HG03432 (cell line): ENCODE data around the gene DAB2.
A peak's percentile ranks its signal among the peaks of the same experiment; 100 is the strongest.

Source experiments
- ATAC-seq: cut with Tn5 transposase; IDR thresholded peaks from one replicate; pipeline ENCODE4 v1.9.1; 2021; ENCODE audit warnings: mild to moderate bottlenecking, moderate library complexity; ENCODE audit not compliant: unreplicated experiment

The DAB2 gene

DNA sequence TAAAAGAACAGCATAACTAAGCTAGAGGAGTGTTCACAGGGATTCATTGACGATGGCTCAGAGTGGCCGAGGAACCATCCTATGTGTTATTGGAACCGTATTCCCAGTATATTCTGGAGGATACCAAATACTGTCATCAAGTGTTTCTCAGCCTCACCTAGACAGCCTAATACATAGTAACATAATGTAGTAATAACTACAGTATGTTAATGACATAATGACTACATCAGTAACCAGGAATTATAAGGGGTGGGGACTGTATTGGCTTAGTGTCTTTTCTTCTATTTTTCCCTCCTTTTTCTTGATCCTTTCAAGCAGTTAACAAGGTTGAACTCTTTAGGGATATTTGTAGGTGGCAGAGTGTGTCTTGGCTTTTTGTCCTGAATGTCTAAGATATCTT is 33.8 kb downstream of the DAB2 start:
- no peak for ATAC-seq

DNA sequence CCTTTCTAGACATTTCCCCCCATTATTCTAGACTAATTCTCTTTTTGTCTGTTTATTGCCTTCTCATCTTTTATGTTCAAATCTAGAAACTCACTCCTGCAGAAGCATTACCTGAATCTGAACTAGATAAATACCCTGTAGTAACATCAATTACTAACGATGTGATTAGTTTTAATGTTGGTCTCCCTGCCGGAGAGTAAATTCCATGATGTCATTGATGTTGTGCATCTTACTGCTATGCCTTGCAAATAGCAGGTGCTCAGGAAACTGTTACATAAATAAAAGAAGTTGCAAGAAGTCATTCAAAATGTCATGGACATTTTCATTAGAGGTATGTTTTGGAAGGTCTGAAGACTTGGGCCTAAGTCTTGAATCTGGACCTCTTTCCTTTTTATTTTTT is 37.5 kb downstream of the DAB2 start:
- no peak for ATAC-seq

DNA sequence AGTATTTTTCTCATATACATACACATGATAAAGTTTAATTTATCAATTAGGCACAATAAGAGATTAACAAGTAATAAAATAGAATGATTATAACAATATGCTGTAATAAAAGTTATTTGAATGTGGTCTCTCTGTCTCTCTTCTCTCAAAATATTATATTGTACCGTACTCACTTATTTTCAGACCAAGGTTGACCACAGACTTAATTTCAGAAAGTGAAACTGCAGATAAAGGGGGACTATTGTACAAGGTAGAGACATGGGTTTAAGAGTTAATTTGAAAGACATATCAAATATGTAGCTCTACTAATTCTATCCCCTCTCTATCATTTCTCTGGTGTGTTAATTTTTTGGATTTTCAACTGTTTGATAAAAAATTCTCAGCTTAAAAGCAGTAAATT is 40.5 kb downstream of the DAB2 start:
- no peak for ATAC-seq

DNA sequence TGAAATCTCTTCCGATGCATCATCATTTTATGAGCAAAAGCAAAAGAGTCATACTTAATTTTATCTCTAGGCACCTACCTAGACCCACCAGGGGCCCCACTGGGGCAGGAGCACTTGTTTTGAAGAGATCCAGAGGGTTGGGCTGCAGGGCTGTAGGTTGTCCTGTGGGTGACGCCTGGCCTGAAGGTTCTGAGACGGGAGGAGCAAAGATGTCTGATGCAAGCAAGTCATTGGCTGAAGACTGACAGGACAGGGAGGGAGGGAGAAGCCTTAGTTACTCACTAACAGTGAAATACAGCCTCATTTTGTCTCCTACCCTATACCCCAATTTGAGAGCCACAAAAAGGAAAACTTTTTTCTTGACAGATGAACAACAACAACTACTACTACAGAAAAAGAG is 43.4 kb downstream of the DAB2 start:
- no peak for ATAC-seq

DNA sequence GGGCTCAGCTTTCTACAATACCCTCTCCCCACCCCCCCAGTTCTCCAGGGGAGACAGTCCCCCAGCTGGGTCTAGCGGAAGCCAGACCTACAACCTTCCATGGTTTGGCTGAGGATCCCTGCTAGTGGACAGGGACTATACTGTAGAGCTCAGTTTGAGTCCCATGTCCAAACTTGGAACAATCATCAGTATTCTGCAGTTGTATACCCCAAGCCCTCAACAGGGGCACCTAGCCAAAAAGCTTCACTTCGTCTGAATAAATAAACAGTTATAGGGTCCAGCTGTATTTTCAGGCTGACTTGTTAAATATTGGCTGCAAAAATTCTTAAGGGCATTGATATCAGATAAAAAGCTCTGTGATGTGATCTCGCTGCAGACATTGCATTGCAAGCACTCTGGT is 45.1 kb downstream of the DAB2 start:
- no peak for ATAC-seq

DNA sequence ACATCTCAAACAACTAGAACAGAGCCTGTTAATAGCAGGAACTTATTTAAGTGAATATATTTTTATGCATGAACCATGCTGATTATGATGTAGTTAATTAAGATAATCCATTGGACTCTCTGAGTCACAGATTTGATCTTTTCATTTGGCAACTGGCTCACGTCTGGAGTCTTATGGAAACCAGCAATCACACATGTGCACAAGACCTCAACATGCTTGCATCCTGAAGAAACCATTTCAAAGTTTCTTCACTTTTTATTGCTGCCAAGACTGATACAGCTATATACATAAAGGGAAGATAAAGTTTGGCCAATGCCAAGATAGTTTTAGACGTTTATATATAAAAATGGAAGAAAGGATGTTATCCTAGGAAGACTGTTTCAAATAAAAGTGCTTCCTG is 47.2 kb downstream of the DAB2 start:
- ATAC-seq, result no peak

DNA sequence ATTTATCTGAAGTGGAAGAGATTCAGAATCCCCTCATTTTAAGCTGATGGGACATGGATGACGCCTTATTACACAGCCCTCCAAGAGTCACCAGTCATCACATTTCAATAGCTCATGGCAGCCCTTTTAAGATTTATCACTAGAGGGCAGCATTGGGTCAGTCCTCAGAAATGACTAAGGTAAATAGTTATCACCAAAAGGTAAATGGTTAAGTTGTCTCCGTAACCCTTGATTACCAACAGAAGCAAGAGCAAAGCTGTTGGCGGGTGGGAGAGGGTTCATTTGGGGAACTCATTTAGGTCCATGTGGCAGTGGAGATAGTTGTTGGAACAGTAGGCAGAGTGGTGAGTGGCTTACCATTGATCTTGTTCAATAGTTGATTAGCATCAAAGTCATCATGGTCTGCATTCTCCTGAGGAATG is 48.5 kb downstream of the DAB2 start:
- peak; percentile 85 for ATAC-seq

DNA sequence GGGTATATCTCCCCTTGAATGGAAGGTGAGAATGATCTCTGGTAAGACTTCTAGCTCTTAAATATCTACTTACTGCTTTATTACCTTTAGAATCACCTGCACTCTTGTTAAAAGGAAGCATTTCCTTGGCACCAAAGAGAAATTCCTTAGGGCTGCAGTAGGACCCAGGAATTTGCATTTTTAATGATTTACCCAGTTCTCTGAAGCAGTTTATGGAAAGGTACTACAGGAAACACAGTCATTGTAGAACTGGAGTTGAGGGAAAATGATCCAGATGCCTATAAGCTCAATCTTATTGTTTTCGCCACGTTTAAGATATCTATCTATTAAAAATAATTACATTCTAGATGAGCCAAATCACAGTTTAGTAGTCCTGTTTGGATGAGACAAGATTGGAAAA is 51.0 kb downstream of the DAB2 start:
- ATAC-seq, result no peak

DNA sequence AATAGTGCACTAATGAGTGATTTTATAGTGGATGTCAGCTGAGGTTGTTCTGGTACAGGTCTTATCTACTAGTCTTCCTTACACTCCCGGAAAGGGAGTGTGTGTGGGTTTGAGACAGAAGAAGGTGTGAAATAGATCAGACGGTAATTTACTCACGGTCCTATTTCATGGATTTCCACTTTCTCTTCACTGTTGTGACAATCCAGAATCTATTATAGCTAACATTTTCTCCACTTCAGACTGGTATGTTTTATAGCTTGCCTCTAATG is 53.5 kb downstream of the DAB2 start:
- ATAC-seq, result no peak

DNA sequence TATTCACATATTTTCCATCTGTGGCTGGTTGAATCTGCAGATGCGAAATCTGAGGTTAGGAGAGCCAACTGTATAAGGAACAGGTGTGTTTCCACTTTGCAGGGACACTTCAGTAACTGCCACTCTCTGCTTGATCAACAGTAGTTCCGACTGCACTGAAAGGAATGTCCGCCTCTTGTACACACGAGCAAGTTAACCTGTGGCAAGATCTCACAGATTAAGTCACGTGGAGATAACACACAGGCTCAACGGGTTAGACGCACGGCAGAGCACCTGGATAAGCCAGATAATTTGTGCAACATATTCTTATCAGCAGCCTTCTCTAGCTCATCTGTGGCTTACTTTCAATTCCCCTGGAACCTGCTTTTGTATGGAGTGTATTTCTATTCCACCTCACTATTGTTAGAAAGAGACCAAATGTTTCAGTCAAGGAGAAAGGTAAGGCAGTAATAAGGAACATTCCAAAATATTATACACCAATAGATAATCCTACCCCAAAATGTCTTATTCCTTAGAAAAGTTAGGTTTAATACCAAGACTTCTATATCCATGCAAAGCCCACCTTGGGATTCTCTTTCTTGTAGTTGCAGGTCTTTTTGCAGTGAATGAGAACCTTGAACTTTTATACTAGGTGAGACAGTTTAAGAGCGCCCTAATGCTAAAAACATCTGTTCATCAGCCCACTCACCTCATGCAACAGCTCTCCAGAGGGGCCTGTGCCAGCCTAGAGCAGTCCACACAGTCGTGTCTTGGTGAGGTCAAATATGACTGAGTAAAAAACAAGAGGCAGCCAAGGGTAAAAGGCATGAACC is 54.0 kb downstream of the DAB2 start:
- no peak for ATAC-seq

DNA sequence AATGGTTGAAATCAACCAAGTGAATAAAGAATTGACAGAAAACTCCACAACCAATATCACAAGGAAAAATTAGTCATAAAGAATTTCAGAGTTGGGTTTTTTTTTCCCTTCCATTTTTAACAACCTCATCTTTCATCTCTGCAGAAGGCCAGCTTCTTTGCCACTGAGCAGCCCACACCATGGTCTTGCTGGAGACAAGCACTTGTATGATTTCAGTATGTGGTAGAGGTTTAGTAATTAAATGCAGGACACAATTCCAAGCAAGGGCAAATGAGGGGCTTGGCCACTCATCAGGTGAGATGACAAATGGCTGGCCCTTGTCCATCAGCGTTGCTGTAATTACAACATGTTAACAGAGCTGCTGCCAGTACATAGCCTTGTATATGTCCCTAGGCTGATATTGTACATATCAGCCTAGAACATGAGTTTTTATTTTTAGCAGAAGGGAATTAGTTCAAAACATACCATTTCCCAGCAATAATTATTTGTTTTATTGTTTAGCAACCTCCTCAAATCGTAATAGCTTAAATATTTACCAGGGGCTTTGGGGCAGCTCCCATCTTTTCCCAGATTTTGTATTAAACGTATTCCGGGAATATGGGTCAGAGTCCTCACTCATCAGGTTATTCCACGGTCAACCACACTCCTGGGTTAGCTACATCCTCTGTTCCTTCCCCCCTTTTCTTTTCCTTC is 55.5 kb downstream of the DAB2 start:
- no peak for ATAC-seq

DNA sequence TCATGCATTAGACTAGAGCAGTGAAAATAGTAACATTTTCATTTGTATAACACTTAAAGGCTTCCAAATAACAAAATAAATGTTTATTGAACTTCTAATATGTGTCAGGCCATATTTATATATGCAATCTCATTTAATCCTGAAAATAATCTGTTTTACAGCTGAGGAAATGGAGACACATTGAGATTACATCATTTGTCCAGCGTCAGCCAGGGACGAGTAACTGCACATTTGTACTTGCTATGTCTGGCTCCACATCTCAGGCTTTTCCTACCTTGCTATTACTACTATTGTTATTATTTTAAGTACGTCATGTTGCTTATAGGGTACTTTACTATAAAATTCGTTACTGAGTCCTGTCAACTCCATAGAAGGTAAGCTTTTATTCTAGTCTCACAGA is 56.7 kb downstream of the DAB2 start:
- no peak for ATAC-seq

DNA sequence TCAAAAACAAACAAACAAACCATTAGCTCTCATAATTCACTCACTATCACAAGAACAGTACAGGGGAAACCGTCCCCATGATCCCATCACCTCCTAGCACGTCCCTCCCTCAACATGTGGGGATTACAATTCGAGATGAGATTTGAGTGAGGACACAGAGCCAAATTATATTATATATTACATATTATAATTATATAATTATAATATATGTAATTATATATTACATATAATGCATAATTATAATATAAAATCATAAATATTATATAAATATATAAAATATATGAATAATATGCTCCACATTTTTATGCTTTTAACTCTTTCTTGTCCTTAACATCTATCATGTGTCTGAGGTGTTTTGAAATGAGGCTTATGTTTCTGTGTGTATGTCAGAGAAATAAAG is 57.1 kb downstream of the DAB2 start:
- no peak for ATAC-seq

DNA sequence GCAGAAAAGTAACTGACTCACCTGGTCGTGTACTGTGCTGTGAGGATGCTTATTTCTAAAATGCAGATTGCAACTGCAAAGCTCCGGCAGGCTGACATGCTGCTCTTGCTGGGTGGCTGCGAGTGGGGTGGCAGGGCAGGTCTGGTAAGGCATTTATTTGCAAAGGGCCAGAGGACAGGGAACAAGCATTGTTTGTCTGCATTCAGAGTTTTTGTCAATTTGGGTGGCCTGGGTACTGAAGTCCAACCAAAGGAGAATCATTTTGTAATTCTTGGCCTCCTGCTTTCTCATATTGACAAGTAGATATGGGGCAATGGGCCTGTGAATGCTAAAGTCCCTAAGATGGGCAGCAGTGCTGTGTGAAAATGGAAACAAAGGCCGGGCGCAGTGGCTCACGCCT is 60.4 kb downstream of the DAB2 start, which contains the start of gene C9:
TSS of gene C9 (minus strand) at position 129 of the 400 bp plus-strand sequence. CDS start at position 98, 31 bp downstream.
- no peak for ATAC-seq

DNA sequence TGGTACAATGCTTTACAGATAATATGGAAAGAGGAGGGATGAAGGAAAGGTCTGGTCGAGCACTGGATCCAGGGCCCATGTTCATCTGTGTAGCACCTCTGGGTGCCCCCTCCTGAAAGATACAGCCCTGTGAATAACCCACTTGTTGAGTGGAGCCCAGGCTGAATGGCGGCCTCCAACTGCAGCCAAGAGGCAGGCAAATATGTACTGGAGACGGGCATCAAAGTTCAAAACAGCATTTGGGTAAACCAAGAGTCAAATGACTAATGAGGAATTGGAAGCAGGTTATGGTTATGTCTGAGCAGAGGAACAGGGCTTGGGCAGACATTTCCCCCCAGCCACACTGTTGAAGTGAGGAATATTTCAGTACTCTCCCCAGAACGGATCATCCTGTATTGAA is 61.6 kb downstream of the DAB2 start:
- ATAC-seq, result no peak

DNA sequence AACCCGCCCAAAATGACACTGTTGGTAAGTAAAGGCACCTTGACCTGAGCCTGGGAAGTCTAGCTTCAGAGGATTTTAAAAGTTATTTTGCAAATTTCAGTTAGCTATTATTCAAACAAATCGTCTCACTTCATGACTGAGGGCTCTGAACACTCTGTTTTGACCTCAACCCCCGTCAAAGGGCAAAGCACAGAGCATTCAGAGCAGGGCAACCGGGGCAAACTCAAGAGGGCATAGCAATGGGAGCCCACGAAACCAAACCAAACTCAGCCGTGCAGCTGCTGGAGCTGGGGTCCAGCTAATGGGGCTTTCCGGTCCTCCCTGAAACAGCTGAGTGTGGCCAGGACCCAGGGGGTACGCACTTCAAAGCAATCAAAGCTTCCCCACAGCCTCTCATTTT is 62.1 kb downstream of the DAB2 start:
- no peak for ATAC-seq

DNA sequence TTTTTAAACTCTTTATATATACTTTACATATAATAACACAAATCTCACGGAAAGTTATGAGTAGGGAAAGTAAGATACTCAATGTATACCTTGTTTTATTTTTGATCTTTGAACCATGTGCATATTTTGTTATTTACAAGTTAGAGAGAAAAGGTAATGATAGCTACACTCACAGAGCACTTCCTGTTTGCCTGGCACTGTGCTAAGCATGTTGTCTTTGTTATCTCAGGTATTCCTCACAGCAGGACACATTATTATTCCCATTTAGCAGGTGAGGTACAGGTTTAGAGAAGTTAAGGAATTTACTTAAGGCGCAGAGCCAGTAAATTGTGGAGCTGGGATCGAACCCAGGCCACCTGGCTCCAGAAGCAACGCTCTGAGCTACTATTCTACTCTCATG is 63.5 kb downstream of the DAB2 start:
- no peak for ATAC-seq

DNA sequence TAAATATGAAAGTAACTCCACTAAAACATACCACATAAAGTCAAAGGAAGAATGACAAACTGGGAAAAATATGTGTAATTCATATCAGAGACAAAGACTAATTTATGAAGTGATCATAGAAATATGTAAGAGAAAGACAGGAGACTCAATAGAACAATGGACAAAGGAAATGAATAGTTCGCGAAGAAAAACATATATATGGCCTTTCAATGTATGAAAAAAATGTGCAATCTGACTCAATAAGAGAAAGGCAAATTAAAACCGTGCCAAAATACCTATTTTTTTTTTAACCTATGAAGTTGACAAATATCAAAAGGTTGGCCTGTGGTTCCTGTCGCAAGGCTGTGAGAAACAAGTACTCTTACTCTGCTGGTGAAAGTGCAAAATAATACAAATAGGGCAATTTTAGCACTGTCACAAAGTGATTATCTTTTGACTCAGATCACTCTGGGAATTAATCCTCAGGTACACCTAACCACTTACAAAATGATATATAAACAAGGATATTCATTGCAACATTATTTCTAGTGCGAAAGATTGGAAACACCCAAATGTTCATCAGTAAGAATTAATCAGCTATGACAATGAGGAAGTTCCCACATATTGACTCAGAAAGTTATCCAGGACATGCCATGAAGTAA is 64.2 kb downstream of the DAB2 start:
- ATAC-seq, result no peak

DNA sequence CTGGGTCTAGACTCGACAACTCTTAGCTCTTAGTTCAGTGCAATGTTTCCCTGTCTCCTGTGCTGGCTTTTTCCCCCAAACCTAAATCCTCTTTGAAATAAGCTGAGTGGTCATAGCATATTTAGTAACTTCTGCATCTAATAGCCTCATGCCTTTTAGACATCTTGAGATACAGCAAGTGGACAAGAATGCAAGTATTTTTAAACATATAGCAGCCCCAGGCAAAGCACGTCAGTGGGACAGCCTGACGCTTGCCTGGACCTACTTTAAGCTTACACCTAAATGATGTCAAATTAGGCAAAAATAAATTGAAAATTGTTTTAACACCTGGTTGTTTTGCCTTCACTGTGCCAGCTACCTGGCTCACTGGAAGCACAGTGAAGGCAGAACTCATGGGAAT is 68.5 kb downstream of the DAB2 start:
- ATAC-seq, result no peak

DNA sequence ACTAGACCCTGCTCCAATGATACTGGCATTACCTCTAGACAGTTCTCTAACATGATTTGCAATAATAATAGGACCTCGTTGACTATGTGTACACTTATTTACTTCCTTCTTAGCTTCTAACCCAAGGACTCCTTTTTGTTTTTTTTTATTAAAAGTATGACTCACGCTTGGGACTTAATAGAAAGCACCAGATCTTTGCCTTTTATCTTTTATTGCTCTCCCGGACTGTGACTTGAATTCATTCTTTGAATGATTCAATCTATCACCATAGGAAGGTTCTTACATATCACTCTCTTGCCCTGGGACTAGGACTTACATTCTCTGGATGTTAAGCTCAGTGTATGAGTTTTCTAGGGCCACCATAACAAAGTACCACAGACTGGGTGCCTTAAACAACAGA is 69.5 kb downstream of the DAB2 start:
- no peak for ATAC-seq

DNA sequence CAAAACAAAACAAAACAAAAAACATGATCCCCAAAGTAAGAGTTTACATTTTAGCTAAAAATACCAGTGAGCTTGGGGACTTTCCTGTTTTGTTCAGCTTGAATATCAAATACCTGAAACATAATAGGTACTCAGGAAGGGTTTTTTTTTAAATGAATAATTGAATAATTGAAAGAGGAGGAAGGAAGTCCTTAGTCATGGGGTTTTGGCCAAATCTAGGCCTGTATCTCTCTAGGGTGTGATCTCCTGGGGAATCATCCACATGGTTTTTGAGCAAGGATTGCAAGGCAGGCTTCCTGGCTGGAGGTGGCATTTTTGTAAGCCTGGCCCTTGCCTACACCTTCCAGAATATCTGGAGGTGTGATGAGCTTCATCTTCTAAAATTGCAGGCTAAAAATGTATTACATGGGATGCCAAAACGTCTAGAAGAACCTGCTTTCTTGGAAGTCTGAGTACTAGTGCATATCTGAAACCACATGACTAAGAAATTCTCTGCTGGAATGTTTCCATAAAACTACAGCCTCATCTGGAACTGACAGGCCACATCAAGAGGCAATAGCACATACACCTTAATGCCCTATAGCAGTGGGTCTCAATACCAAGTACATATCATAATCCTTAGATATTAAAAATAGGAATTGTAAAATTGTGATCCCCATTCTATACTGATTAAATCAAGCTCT is 70.9 kb downstream of the DAB2 start:
- ATAC-seq, result no peak

DNA sequence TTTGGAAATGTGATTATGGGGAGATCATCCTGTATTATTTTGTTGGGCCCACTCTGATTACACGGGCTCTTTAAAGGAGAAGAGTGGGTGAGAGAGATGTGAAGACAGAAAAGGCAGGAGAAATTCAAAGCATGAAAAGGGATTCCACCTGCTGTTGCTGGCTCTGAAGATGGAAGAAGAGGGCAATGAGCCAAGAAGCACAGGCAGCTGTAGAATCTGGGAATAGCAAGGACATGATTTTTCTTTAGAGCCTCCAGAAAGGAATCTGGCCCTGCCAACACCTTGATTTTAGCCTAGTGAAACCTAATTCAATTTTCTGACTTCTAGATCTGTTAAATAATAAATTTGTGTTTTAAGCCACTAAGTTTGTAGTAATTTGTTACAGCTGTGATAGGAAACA is 71.8 kb downstream of the DAB2 start:
- no peak for ATAC-seq
